PC-9 (cell line): ENCODE data around the gene IL16. TPM values are rescaled to one million over a fixed set of nuclear protein-coding genes. Genes with fewer than 3 reads are reported as not detected.
"Not testable (repeated sequence)": the region's sequence is repeated elsewhere in the genome, so short reads cannot be mapped to it uniquely, and the experiment has no call there.

Source experiments
- BruUV-seq: library from RNA; stranded (reverse); fragments of 400-500 nt; replicated peaks from 2 replicates; lab custom pipeline; 2021; lab: Mats Ljungman, UMichigan
- CTCF ChIA-PET: fragments of 300-600 bp; sonication (Branson Sonifier 250); formaldehyde crosslinking; loops from one replicate; lab custom pipeline; 2022; ENCODE audit warnings: antibody characterized with exemption; lab: Charles Lee
- POLR2A ChIA-PET: fragments of 300-600 bp; sonication (Branson Sonifier 250); formaldehyde crosslinking; loops from one replicate; lab custom pipeline; 2022; ENCODE audit warnings: antibody characterized with exemption; ENCODE audit not compliant: unreplicated experiment; lab: Charles Lee
- DNase-seq, 2 experiments: peaks; one replicate each; pipeline versions ENCODE4 v3.0.0 to v3.0.0-alpha.2; 2015 to 2022; ENCODE audit warnings: mixed read lengths in 1 of 2
- H2AFZ ChIP-seq: fragments of 200-600 bp; sonication (generic); 2 replicates; pipeline ENCODE4 v1.8.1; 2017; ENCODE audit warnings: antibody characterized with exemption
- H3F3A ChIP-seq: fragments of 200-600 bp; sonication (generic); 2 replicates; pipeline ENCODE4 v1.8.1; 2017; ENCODE audit warnings: antibody characterized with exemption, mild to moderate bottlenecking, low read depth; ENCODE audit not compliant: insufficient read depth
- H3K27ac ChIP-seq: fragments of 200-600 bp; sonication (generic); 2 replicates; pipeline ENCODE4 v1.6.1; 2016; ENCODE audit warnings: mixed run types
- H3K27me3 ChIP-seq: fragments of 200-600 bp; sonication (generic); 2 replicates; pipeline ENCODE4 v1.6.1; 2016; ENCODE audit warnings: low read depth, mixed run types; ENCODE audit not compliant: insufficient read depth
- H3K36me3 ChIP-seq: fragments of 200-600 bp; sonication (generic); 2 replicates; pipeline ENCODE4 v1.6.1; 2016; ENCODE audit warnings: low read depth, mixed run types
- H3K4me1 ChIP-seq: fragments of 200-600 bp; sonication (generic); replicated peaks from 2 replicates; pipeline ENCODE4 v1.6.1; 2016; ENCODE audit warnings: mixed run types; ENCODE audit not compliant: insufficient read depth
- H3K4me2 ChIP-seq: fragments of 200-600 bp; sonication (generic); 2 replicates; pipeline ENCODE4 v1.6.1; 2017; ENCODE audit warnings: mixed run types
- H3K4me3 ChIP-seq: fragments of 200-600 bp; sonication (generic); 2 replicates; pipeline ENCODE4 v1.6.1; 2016; ENCODE audit warnings: mixed run types
- H3K79me2 ChIP-seq: fragments of 200-600 bp; sonication (generic); 2 replicates; pipeline ENCODE4 v1.6.1; 2017; ENCODE audit warnings: low read depth, mixed run types
- H3K9me2 ChIP-seq: fragments of 200-600 bp; sonication (generic); 2 replicates; pipeline ENCODE4 v1.8.1; 2017; ENCODE audit warnings: mild to moderate bottlenecking; ENCODE audit not compliant: insufficient read depth
- H3K9me3 ChIP-seq: fragments of 200-600 bp; sonication (generic); 2 replicates; pipeline ENCODE4 v1.8.1; 2016; ENCODE audit warnings: low read depth; ENCODE audit not compliant: insufficient read depth
- H4K20me1 ChIP-seq: fragments of 200-600 bp; sonication (generic); 2 replicates; pipeline ENCODE4 v1.8.1; 2017; ENCODE audit not compliant: insufficient read depth
- EZH2 ChIP-seq: fragments of 200-600 bp; sonication (generic); IDR thresholded peaks from 2 replicates; pipeline ENCODE4 v1.8.0; 2017; ENCODE audit warnings: antibody characterized with exemption, low read depth
- intact Hi-C: fragments of 100-400 bp; cut with micrococcal nuclease; formaldehyde crosslinking; loops from one replicate; pipeline ENCODE4 v1.10.0; 2022; ENCODE audit not compliant: unreplicated experiment
- total RNA-seq: library from RNA; stranded (reverse); gene quantifications from 2 replicates; pipeline ENCODE4 v1.2.3, GENCODE V29; 2021
- TF ChIP-seq, protein P1 (sequence below): fragments of 200-600 bp; sonication (generic); conservative IDR thresholded peaks from 2 replicates; pipeline ENCODE4 v1.6.1; 2017; ENCODE audit warnings: mixed run types, antibody characterized with exemption, mild to moderate bottlenecking, moderate library complexity

IL16 gene
- total RNA-seq, 1 experiment from 2014 or later, result 0.50 TPM

DNA sequence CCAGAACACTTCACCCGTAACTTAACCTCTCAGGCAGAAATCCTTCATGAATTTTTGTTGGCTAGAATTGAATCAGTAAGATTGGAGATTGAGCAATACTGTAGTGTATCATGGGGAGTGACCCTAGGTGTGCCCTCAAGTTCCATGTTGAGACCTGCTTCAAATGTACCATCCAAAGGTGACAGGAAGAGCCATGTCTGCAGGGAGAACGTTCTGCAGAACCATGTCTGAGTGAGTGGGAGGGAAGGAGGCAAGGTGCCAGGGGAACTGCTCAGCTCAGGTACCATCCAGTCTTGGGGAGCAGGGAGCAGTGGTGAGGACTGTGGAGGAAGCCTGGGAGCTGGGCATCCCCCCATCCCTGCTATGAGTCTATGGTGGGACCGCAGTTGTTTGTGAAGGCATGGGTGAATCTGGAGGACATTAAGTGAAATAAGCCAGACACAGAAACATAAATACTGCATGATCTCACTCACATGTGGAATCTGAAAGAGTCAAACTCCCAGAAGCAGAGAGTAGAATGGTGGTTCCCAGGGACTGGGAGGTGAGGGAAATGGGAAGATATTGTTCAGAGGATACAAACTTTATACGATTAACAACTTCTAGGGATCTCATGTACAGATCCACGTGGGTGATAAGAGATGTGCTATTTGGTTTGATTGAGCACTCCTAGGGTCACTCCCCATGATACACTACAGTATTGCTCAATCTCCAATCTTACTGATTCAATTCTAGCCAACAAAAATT is 39.3 kb upstream of the IL16 start:
- H3K36me3 ChIP-seq, result no peaks in the 10 kb centered on the region
- CTCF ChIA-PET, result no interaction called here
- no TSS peak for BruUV-seq

DNA sequence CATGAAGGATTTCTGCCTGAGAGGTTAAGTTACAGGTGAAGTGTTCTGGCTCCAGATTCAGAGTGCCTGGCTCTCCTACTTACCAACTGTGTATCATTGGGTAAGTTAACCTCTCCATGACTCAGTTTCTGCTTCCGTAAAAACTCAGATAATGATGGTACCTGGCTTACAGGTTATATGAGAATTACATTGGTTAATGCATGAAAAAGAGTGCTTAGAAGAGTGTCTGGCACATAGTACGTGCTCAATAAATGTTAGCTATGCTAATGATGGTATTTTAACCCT is 38.8 kb upstream of the IL16 start:
- Histone ChIP-seq H3K36me3 (no peaks in the 10 kb centered on the region), H3K4me2 (no peak overlapping the region), H3K27me3 (peaks cover 44% of the 10 kb centered on the region), H3K79me2 (no peaks in the 10 kb centered on the region), H3K9me3 (no peaks in the 10 kb centered on the region), H3K4me3 (no peak overlapping the region), H2AFZ (no peak overlapping the region), H3K4me1 (no peaks in the 10 kb centered on the region), H4K20me1 (no peaks in the 10 kb centered on the region), H3F3A (no peaks in the 10 kb centered on the region), H3K9me2 (no peaks in the 10 kb centered on the region), H3K27ac (no peak overlapping the region)
- TF ChIP-seq, protein P1, sequence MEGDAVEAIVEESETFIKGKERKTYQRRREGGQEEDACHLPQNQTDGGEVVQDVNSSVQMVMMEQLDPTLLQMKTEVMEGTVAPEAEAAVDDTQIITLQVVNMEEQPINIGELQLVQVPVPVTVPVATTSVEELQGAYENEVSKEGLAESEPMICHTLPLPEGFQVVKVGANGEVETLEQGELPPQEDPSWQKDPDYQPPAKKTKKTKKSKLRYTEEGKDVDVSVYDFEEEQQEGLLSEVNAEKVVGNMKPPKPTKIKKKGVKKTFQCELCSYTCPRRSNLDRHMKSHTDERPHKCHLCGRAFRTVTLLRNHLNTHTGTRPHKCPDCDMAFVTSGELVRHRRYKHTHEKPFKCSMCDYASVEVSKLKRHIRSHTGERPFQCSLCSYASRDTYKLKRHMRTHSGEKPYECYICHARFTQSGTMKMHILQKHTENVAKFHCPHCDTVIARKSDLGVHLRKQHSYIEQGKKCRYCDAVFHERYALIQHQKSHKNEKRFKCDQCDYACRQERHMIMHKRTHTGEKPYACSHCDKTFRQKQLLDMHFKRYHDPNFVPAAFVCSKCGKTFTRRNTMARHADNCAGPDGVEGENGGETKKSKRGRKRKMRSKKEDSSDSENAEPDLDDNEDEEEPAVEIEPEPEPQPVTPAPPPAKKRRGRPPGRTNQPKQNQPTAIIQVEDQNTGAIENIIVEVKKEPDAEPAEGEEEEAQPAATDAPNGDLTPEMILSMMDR, result no peak
- TF ChIP-seq EZH2, result no peak
- no TSS peak for BruUV-seq
- intact Hi-C loops, result loop anchor here (5.0 kb wide), 1 partner anchor 109 kb away; no protein-coding TSS in a partner anchor
- POLR2A ChIA-PET, result no interaction called here
- DNase-seq, result no peak
- CTCF ChIA-PET, result no interaction called here

More for the DNA sequence above, 39.3 kb upstream of the IL16 start:
- Histone ChIP-seq H2AFZ (no peak overlapping the region), H3K9me3 (no peaks in the 10 kb centered on the region), H3K4me3 (no peak overlapping the region), H3K79me2 (no peaks in the 10 kb centered on the region), H3K4me1 (no peaks in the 10 kb centered on the region), H3K27me3 (peaks cover 40% of the 10 kb centered on the region), H4K20me1 (no peaks in the 10 kb centered on the region), H3K27ac (no peak overlapping the region), H3K9me2 (no peaks in the 10 kb centered on the region), H3F3A (no peaks in the 10 kb centered on the region), H3K4me2 (no peak overlapping the region)
- intact Hi-C loops, result loop anchor here (5.0 kb wide), 1 partner anchor 110 kb away; no protein-coding TSS in a partner anchor
- no peak for TF ChIP-seq EZH2
- TF ChIP-seq, protein P1, result no peak
- DNase-seq, result no peak
- POLR2A ChIA-PET, result no interaction called here

DNA sequence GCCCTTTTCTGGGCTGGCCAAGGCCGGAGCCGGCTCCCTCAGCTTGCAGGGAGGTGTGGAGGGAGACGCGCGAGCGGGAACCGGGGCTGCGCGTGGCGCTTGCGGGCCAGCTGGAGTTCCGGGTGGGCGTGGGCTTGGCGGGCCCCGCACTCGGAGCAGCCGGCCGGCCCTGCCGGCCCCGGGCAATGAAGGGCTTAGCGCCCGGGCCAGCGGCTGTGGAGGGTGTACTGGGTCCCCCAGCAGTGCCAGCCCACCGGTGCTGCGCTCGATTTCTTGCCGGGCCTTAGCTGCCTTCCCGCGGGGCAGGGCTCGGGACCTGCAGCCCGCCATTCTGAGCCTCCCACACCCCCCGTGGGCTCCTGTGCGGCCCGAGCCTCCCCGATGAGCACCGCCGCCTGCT is 38.1 kb upstream of the IL16 start:
- H2AFZ ChIP-seq, H3K36me3 ChIP-seq, H3K79me2 ChIP-seq, H3K27ac ChIP-seq, H3K4me1 ChIP-seq, H3K4me3 ChIP-seq, CTCF ChIA-PET, H3K9me2 ChIP-seq, POLR2A ChIA-PET, H3K4me2 ChIP-seq, DNase-seq, H3F3A ChIP-seq, H4K20me1 ChIP-seq, H3K9me3 ChIP-seq, BruUV-seq: not testable (repeated sequence)
- peaks cover 41% of the 10 kb centered on the region for H3K27me3 ChIP-seq
- intact Hi-C loops, result loop anchor here (5.0 kb wide), 1 partner anchor 109 kb away; no protein-coding TSS in a partner anchor
